HEK293T (cell line): Measurements from ENCODE around the gene RAB11FIP3.

Experiments
- ARNT ChIP-seq: fragments of 450-650 bp; IDR thresholded peaks from 2 replicates; pipeline ENCODE4 v1.6.1; 2017; ENCODE audit warnings: mild to moderate bottlenecking
- BHLHE40 ChIP-seq: fragments of 450-650 bp; IDR thresholded peaks from 2 replicates; pipeline ENCODE4 v1.6.1; 2016; ENCODE audit warnings: mild to moderate bottlenecking, moderate library complexity, borderline replicate concordance
- CTBP1 ChIP-seq: fragments of 450-650 bp; IDR thresholded peaks from 2 replicates; pipeline ENCODE4 v1.6.1; 2016; ENCODE audit warnings: borderline replicate concordance
- FOXA1 ChIP-seq: fragments of 450-650 bp; IDR thresholded peaks from 2 replicates; pipeline ENCODE4 v1.6.1; 2016; ENCODE audit warnings: mild to moderate bottlenecking
- FOXM1 ChIP-seq: fragments of 450-650 bp; IDR thresholded peaks from 2 replicates; pipeline ENCODE4 v1.6.1; 2017; ENCODE audit warnings: mild to moderate bottlenecking, borderline replicate concordance
- HDGF ChIP-seq: fragments of 450-650 bp; IDR thresholded peaks from 2 replicates; pipeline ENCODE4 v1.6.1; 2017; ENCODE audit warnings: antibody characterized with exemption, borderline replicate concordance
- L3MBTL2 ChIP-seq: fragments of 450-650 bp; conservative IDR thresholded peaks from 2 replicates; pipeline ENCODE4 v1.6.1; 2016; ENCODE audit warnings: mild to moderate bottlenecking
- SP1 ChIP-seq: fragments of 450-650 bp; IDR thresholded peaks from 2 replicates; pipeline ENCODE4 v1.6.1; 2017
- SUZ12 ChIP-seq: fragments of 450-650 bp; IDR thresholded peaks from 2 replicates; pipeline ENCODE4 v1.6.1; 2016; ENCODE audit warnings: mild to moderate bottlenecking

DNA sequence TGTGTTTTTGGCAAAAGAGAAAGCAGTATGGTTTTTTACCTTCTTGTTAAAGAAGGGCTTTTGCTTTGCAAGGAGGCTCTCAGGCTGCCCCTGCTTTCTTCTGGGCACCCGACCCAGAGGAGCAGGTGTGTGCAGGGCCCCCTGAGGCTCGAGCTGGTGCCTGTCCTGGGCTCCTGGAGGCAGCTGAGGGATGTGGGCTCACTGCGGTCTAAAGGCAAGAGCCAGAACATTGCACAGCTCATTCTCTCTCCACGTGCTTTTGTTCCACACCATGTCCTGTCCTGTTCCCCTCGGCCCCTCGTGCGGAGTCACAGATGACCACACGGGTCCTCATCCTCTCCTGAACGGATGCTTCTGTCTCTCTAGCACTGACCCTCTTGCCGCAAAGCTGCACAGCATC, 65.3 kb downstream of the RAB11FIP3 start:
- no peak for TF ChIP-seq SP1
- TF ChIP-seq BHLHE40, result no peak
- TF ChIP-seq SUZ12, result no peak
- TF ChIP-seq FOXM1, result no peak
- no peak for TF ChIP-seq FOXA1
- TF ChIP-seq CTBP1, result no peak
- TF ChIP-seq ARNT, result no peak
- TF ChIP-seq HDGF, result no peak
- TF ChIP-seq L3MBTL2, result no peak
